Measurements from ENCODE around the gene SUPT20HL1.
"Not testable (repeated sequence)": the region's sequence is repeated elsewhere in the genome, so short reads cannot be mapped to it uniquely, and the experiment has no call there.

Gene SUPT20HL1

DNA sequence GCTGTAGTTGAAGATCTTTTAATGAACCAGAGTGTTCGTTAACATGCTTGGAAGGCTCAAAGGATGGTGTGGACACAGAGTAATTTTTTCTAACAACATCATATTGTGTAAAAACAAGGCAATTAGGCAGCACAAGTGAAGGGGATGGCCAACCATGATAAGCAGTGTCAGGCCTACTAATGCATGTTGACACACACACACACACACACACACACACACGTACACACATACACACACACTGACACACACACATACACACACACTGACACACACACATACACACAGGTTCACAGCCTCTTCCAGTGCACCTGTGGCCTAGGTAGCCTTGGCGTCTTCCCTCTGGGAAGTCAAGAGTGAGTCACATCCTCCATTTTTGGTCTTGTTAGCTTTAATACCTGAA, at the start of gene SUPT20HL1:
TSS of gene SUPT20HL1 (plus strand) at position 368 of the 400 bp plus-strand sequence. CDS start 2,122 bp downstream, outside the sequence.
- FAIRE-seq = no peak

DNA sequence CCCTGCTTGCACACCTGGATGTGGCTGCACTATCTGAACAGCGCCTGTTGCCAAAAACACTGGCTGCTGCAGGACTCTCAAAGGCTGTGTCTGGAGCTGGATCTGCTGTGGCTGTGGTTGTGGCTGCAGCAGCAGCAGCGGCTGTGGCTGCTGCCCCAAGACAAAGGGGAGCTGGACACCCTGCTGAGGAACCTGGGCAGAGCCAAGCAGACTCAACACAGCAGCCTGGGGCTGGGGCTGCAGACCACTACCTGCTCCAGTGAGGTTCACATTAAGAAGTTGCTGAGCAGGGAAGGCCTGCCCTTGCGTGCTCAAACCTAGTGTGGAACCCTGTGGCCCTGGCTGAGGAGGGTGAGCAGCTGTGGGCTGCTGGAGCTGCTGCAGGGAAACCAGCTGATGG, 49.5 kb upstream of the SUPT20HL1 start:
- FAIRE-seq = not testable (repeated sequence)

DNA sequence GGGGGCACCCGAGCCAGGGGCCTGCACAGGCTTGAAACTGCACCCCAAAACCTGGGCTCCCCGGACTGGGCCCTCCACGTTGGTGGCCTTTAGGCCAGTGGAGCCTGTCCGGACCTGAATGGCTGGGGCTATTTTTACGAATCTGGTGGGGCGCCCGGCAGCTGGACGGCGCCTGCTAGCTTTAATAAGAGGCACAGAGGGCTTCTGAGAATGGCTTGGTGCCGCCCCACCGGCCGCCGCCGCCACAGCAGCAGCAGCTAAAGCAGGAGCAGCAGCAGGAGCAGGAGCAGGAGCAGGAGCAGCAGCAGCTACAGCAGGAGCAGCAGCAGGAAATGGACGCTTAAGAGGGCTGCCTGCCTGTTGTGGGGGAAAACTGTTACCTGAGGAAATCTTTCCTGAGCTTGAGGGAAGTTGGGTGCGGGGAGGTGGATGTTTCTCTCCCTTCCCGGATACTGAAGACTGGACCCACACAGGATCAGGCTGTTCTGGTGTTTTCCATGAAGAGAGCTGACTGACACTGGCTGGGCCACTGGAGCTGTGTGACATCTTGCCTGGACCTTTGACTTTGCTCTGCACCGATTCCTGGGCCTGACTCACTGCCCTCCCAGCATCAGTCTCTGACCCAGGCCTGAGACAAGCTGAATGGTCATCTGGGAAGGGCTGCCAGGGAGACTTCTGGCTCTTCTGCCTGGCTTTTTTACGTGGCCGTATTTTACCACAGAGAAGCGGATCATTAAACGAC, 48.8 kb upstream of the SUPT20HL1 start:
- not testable (repeated sequence) for FAIRE-seq

DNA sequence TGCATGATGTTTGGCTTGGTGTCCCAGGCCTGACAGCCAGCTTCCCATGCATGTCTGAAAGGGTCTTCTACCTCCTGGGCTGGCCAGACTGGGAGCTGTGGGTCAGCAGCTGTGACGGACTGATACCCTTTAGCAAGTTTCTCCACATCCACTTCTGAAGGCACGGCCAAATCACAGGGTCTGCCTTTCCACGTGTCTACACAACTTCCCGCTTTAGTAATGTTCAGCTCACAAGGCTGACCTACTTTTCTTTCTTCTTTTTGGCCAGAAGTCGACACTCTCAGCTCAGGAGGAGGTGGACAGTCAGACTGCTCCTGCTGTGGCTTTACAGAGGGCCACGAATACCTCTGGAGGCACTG, 48.2 kb upstream of the SUPT20HL1 start:
- not testable (repeated sequence) for FAIRE-seq

DNA sequence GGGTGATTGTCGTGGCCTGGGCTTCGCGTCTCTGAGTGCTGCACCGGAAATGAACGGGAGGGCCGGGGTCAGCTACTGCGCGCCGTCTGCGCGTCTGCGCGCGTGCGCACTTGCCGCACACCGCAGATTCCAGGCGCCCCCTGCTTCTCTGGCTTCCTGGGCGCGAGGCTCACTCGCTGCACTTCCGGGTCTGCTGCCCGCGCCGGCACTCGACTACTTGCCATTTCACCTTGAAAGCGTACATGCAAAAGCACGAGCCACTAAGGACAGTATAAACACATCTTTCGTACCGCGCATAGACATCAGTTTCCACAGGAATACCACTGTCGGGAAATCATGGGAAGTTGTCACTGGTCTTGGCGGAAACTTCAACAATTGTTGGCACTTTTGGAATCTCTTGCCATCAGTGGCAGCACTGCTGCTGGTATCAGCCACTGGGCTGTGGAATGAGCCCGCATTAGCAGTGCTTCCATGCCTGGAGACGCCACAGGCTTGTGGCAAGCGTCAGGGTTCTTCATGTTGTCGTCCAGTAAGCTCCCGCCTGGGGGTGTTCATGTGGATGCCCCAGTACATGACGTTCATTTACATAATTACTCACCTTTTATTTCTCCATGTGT, 46.3 kb upstream of the SUPT20HL1 start, which contains the start of gene SUPT20HL2:
TSS of gene SUPT20HL2 (minus strand) at position 51 of the 617 bp plus-strand sequence. CDS start 754 bp downstream, outside the sequence.
- FAIRE-seq = no peak

DNA sequence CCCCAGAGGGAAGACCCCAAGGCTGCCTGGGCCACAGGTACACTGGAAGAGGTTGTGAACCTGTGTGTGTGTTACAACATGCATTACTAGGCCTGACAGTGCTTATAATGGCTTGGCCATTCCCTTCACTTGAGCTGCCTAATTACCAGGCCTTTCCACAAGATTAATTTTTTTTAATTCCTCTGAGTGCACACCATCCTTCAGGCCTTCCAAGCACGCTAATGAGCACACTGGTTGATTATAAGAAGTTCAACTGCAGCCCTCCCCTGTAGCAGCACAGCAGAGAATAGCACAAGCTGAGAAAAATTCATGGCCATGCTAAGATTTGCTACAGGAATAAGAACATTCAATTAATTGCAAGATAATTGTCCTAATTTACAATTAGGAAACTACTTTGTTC, 44.3 kb upstream of the SUPT20HL1 start:
- no peak for FAIRE-seq

DNA sequence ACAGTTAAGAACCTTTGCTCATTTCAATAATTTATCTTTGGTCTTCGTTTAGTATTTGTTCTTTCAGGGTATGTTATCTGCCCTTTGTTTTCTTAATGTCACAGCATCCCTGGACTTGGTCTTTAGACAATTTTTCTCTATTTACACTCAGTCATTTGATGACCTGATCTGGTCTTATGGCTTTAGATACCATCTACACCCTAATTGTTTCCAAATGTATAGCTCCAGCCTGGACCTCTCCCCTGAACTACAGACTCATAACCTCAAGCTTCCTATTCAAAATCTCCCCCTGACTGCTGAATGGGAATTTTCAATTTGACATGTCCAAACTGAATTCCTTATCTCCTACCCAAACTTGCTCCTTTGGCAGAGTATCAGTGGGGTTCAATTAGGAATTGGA, 42.9 kb upstream of the SUPT20HL1 start:
- no peak for FAIRE-seq

DNA sequence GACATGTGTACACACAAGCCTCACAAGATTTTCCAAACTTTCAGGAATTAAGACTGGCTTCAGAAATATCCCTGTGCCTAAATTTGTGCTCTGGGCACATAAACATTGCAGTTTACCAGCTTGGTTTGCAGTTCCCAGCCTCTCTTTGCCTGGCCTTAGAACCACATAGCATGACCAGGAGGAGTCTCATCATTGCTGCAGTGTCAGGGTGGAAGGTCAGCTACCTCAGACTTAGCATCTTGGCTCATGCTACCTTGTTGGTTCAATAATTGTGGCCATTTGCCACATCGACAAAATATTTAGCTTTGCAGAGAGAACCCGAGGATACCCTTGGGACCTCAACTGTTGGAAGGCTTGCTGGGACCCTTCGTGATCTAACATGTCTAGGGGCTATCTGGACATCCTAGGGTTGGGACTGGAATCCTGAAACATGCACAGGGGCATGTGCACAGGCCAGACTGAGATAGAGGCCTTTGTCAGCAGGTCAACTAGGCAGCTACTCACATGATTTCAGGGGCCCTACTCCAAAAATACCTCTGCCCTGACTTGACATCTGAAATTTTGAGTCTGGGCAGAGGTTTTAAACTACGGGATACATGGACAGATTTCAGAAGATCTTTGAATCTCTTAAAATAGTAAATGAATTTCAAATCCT, 38.6 kb upstream of the SUPT20HL1 start:
- no peak for FAIRE-seq

DNA sequence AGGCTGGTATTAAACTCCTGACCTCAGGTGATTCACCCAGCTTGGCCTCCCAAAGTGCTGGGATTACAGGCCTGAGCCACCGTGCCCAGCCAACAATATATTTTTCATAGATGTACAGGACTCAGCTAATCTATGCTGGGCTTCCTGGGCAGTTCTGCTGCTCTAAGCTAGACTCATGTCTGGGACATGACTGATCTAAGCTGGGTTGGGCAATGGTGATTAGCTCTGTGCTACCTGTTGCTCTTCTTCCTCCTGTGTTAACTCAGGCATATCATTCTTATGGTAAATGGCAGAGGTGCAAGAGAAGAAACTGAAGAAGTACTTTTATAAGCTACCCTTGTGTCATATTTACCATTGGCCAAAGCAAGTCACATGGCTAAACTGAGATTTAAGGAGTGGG, 35.2 kb upstream of the SUPT20HL1 start:
- no peak for FAIRE-seq

DNA sequence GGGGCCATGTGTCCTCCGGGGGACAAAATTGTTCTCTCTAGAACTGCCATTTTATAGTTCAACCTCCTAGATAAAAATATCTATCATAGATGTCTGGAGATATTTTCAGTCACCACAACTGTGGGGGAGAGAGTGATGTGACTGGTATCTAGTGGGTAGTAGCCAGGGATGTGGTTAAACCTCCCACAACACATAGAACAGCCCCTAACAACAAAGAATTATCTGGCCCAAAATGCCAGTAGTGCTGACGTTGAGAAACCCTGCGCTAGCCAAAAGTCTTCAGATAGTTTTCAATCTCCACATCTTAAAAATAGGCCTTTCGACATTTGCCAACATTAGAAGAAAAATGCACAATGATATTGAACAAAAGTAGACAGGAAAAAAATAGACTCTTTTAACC, 27.6 kb upstream of the SUPT20HL1 start:
- FAIRE-seq = no peak

DNA sequence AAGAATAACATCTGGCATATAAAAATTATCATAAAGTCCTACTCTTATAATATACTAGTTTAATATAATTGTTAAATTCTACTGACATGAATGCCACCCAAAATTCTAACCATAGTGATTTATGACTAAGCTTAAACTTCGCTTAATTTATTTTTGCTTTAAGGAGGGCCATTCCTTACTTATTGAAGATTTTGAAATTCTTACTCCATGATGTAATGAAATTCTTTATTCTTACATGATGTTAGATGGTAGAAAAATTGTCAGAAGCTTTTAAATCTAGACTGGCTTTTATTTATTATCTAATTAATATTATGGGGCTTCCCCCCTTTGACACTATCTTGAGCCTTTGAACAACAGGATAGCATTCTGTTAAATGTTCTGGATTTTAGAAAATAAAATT, 27.1 kb upstream of the SUPT20HL1 start:
- FAIRE-seq = no peak

DNA sequence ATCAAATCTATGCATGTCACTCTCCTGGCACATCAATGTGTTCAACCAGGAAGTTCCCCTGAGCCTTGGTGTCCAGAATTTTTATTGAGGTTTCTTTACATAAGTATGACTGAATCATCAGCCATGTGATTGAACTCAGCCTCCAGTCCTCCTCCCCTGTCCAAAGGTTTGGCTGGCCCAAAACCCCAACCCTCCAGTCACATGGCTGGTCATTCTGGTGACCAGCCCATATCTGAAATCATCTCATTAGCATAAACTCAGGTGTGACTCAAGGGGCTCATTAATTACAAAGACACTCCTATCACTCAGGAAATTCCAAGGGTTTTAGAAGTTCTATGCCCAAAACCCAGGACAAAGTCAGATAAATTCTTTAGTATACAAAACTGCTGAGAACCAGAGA, 26.0 kb upstream of the SUPT20HL1 start:
- no peak for FAIRE-seq

DNA sequence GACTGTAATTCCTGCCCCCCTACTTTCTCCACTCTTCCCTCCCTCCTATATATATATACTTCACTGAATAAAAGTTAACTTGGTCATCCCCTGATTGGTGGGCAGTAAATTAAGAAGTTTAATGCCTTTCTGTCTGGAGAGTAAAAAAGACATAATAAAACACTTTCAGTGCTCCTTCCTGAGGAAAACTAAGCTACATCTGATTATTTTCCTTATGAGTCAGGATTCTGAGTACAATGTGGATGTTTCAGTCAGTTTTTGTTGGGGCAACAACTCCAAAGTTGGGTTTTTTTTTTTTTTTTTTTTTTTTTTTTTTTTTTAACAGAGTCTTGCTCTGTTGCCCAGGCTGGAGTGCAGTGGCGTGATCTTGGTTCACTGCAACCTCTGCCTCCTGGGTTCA, 24.6 kb upstream of the SUPT20HL1 start:
- no peak for FAIRE-seq

DNA sequence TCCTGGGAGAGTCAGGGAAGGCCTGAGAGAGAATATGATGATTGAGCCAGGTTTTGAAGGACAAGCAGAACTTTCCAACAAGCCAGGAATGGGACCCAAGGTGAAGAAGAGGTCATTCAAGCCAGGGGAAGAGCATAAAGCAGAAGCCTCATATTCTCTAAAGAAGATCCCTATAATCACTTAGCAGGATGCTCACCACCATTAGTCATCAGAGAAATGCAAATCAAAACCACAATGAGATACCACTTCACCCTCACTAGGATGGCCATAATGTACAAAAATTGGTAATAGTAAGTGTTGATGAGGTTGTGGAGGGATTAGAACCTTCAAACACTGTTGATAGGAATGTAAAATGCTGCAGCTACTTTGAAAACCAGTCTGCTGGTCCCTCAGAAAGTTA, 20.5 kb upstream of the SUPT20HL1 start:
- FAIRE-seq = no peak

DNA sequence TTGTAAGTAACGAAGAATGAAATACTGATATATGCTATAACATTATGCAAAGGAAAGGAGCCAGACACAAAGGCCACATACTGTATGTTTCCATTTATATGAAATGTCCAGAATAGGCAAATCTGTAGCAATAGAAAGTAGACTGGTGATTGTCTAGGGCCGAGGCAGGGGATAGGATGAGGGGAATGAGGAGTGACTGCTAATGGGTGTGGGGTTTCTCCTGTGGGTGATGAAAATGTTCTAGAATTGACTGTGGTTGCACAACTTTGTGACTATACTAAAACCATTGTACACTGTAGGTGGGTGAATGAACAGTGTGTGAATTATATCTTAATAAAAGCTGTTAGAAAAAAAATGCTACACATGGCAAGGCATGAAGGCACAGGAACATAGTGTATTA, 19.9 kb upstream of the SUPT20HL1 start:
- FAIRE-seq = no peak

DNA sequence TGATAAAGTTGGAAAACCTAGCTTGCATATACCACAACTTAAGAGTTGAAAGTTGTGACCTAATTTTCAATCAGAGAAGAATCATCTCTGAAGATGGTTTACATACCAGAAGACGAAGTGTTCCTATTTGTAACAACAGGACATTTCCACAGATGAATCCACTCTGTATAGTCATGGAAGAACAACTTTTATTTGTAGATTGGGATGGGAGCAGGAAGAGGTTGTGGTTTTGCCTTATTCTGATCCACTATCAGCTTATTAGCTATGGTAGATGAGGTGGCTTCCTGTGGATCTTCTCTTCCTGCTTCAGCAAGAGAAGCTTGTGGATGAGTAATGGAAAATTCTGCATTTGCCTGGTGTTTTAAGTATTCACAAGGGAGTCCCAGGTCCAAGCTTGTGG, 18.6 kb upstream of the SUPT20HL1 start:
- no peak for FAIRE-seq

DNA sequence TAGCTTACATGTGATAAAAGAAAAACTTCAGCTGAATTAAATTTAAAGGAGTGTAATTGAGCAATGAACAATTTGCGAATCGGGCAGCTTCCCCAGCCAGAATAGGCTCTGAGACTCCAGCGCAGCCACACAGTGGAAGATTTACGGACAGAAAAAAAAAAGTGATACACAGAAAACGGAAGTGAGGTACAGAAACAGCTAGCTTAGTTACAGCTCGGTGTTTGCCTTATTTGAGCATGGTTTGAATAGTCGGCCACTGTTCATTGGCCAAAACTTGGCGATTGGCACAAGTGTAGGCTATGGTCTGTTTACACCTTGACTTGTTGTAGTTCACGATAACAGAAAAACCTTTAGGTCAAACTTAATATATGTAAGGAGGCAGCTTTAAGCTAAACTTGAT, 16.7 kb upstream of the SUPT20HL1 start:
- FAIRE-seq = no peak

DNA sequence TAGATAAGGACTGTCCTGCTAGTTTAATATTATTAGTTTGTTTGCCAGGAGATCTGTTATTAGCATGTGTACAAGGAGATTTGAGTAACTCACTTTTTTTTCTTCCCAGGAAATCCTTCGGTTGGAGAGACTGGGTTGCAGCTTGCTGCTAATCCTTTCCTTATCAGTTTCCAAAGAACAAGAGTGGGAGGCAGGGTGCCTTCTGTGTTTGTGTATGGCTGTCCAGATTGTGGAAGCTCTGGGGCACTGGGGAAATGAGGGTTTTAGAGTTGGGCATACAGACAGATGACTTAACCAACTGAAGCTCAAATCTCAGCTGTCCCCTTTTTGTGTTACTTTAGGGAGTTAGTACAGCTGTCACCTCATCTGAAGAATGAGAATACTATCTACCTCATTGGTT, 12.6 kb upstream of the SUPT20HL1 start:
- FAIRE-seq = no peak

DNA sequence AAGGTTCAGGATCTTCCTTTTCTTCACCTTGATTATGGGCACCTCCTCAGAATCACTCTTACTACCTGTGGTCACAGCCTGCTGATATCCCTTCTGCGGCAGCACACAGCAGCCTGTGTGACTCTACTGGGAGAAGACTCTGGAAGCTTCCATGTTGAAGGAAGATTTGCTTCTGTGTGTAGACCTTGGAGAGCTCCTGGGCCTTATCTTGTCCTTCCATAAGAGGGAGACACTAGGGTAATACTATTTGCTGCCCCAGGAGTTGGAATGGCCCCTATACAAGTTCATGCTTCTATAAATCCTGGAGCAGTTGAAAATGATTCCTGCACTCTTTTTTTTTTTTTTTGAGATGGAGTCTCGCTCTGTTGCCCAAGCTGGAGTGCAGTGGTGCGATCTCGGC, 10.2 kb upstream of the SUPT20HL1 start:
- no peak for FAIRE-seq

DNA sequence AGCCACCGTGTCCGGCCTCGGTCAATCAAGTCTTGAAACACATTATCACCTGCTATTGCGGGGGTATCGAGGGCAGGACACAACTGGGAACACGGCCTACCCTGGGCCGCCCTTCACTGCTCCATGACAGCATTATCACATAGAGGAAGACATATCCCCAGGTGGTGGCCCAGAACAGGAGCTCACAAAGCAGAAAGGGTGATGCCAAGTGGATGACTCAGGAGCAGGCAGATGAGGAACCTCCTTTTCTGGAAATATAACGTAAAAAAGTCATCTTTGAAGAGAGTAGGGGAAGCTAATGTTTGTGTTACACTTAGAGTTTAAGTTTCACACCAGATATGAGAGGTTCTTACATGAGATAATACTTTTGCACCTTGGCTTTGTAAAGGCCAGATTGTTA, 5.3 kb upstream of the SUPT20HL1 start:
- FAIRE-seq = no peak

DNA sequence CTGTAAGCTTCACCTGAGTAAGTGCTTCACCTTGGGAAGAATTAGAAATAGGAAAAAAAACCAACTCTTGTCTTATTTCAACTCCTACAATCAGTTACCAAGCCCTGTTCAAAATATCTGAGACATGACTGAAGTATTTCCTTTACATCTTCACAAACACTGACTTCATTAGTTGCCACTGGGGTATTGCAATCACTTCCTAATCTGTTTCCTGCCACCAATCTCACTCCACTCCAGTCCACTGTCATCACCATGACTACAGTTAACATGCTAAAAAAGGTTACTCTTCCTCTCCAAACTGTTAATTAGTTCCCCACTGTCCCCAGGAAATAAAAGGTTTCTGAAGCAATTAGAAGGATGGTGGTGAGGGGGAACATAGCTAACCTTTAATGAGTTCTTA, 3.3 kb upstream of the SUPT20HL1 start:
- FAIRE-seq = no peak

DNA sequence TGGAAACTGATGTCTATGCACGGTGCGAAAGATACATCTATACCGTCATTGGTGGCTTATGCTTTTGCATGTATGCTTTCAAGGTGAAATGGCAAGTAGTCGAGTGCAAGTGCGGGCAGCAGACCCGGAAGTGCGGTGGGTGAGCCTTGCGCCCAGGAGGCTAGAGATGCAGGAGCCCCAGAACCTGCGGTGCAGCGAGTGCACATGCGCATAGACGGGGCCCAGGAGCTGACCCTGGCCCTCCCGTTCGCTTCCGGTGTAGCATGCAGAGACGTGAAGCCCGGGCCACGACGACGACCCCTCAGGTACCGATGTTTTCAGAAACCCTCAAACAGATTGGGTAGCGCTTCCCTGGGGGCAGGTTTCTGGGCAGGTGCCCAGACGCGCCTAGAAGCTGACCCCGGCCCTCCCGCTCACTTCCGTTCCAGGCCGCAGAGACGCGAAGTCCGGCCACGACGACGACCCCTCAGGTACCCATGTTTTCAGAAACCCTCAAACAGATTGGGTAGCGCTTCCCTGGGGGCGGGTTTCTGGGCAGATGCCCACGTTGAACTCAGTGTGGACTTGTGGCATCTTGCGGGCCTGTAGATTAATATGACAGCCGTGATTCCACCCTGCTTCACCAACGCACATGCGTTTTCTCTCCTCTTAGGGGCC, 1.8 kb downstream of the SUPT20HL1 start:
- not testable (repeated sequence) for FAIRE-seq

DNA sequence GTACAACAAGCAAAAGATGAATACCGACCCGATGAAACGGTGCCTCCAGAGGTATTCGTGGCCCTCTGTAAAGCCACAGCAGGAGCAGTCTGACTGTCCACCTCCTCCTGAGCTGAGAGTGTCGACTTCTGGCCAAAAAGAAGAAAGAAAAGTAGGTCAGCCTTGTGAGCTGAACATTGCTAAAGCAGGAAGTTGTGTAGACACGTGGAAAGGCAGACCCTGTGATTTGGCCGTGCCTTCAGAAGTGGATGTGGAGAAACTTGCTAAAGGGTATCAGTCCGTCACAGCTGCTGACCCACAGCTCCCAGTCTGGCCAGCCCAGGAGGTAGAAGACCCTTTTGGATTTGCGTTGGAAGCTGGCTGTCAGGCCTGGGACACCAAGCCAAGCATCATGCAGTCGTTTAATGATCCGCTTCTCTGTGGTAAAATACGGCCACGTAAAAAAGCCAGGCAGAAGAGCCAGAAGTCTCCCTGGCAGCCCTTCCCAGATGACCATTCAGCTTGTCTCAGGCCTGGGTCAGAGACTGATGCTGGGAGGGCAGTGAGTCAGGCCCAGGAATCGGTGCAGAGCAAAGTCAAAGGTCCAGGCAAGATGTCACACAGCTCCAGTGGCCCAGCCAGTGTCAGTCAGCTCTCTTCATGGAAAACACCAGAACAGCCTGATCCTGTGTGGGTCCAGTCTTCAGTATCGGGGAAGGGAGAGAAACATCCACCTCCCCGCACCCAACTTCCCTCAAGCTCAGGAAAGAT, 3.2 kb downstream of the SUPT20HL1 start:
- not testable (repeated sequence) for FAIRE-seq
